K562 (cell line): ENCODE measurements around the gene LRRC51. TPM values are rescaled to one million over a fixed set of nuclear protein-coding genes. Genes with fewer than 3 reads are reported as not detected.

ENCODE experiments used
- ARID2 ChIP-seq: fragments of 450-650 bp; IDR thresholded peaks from 2 replicates; pipeline ENCODE4 v1.6.1; 2017; ENCODE audit warnings: antibody characterized with exemption, mild to moderate bottlenecking
- ARNT ChIP-seq, 2 experiments: fragments of 450-650 bp; IDR thresholded peaks; 2 replicates each; pipeline ENCODE4 v1.6.1; 2016; ENCODE audit warnings: mild to moderate bottlenecking in 1 of 2
- BCL6 ChIP-seq: fragments of 250-450 bp; sonication (Bioruptor Pico); IDR thresholded peaks from 2 replicates; pipeline ENCODE4 v1.4.0; 2020
- BRD9 ChIP-seq: fragments of 450-650 bp; IDR thresholded peaks from 2 replicates; pipeline ENCODE4 v1.6.1; 2018; ENCODE audit warnings: low read depth; ENCODE audit not compliant: partially characterized antibody
- CBFB ChIP-seq: sonication (generic); formaldehyde crosslinking; IDR thresholded peaks from 2 replicates; pipeline ENCODE4 v1.4.0; 2020; ENCODE audit warnings: mild to moderate bottlenecking, missing genetic modification reagents
- CBX1 ChIP-seq: sonication (generic); IDR thresholded peaks from 2 replicates; pipeline ENCODE4 v1.6.1; 2016; ENCODE audit warnings: antibody characterized with exemption, low read depth, mild to moderate bottlenecking
- HDAC2 ChIP-seq: fragments of 450-650 bp; IDR thresholded peaks from 2 replicates; pipeline ENCODE4 v1.6.1; 2016; ENCODE audit warnings: mild to moderate bottlenecking
- MIER1 ChIP-seq: fragments of 450-650 bp; IDR thresholded peaks from 2 replicates; pipeline ENCODE4 v1.6.1; 2016; ENCODE audit warnings: antibody characterized with exemption, mild to moderate bottlenecking, low read depth
- REST ChIP-seq, 2 experiments: fragments of 450-650 bp; formaldehyde crosslinking in 1 of 2; IDR thresholded peaks; 2 replicates each; pipeline versions ENCODE4 v1.4.0 to v1.6.1; 2014 to 2020; ENCODE audit warnings: mild to moderate bottlenecking in 2 of 2, borderline replicate concordance in 1 of 2, low read depth in 1 of 2
- TCF3 ChIP-seq: sonication (generic); formaldehyde crosslinking; IDR thresholded peaks from 2 replicates; pipeline ENCODE4 v1.4.0; 2020; ENCODE audit warnings: mild to moderate bottlenecking, missing genetic modification reagents
- XRCC4 ChIP-seq: IDR thresholded peaks from one replicate; pipeline ENCODE4 v1.6.1; 2011; ENCODE audit not compliant: insufficient read depth, insufficient read length; ENCODE audit errors: extremely low read depth
- ZMIZ1 ChIP-seq, 2 experiments: fragments of 150-350 bp in 1 of 2; IDR thresholded peaks; 2 replicates each; pipeline ENCODE4 v1.6.1; 2012 to 2016; ENCODE audit warnings: low read depth in 2 of 2, low read length in 2 of 2, mild to moderate bottlenecking in 1 of 2, moderate library complexity in 1 of 2
- ZNF395 ChIP-seq: fragments of 200-800 bp; sonication (Bioruptor generic); IDR thresholded peaks from 2 replicates; pipeline ENCODE4 v1.6.1; 2017; ENCODE audit warnings: missing genetic modification characterization, missing compliant biosample characterization
- polyA plus RNA-seq, 8 experiments: library from polyadenylated mRNA; depleted of rRNA in 4 of 8; stranded (reverse) in 5 of 8; unstranded in 3 of 8; fragments of >200 nt; fragmentation: Nextera tagmentation in 2 of 8; fragmentation: Illumina TruSeq in 1 of 8; extraction: Ambion mirVana in 2 of 8; extraction: Trizol in 1 of 8; gene quantifications; 2 replicates each; pipeline versions ENCODE4 v1.2.1 to v1.2.3, GENCODE V29; 2011 to 2014; ENCODE audit warnings: inconsistent platforms in 1 of 8, missing spikeins in 1 of 8
- total RNA-seq, 7 experiments: library from RNA; depleted of rRNA in 6 of 7; stranded (reverse); fragments of >200 nt in 6 of 7; fragmentation: Illumina TruSeq in 2 of 7; extraction: Trizol in 2 of 7; gene quantifications; 2 replicates each; pipeline versions ENCODE4 v1.2.1 to v1.2.3, GENCODE V29; 2011 to 2021; ENCODE audit warnings: low replicate concordance in 1 of 7

Gene LRRC51
- total and polyA plus RNA-seq, 9 of the 15 experiments (the other 6 are each of a cell fraction or from before 2014, with no cell fraction given) = 4.7 to 10.6 (median 5.6) TPM

GRCh38 chr11:72091292-72091691 is 10.6 kb downstream of the LRRC51 start (continued):
- TF ChIP-seq ZMIZ1 (IDR thresholded peaks at IDR 0.05; ENCODE audit: low read depth in 2 of 2, low read length in 2 of 2) (no peak), BRD9 (no peak), TCF3 (CRISPR knock-in tag) (peak; percentile 22; the same call in 1 of the 2 replicates), MIER1 (no peak), CBX1 (no peak), ZNF395 (CRISPR knock-in tag) (no peak), BCL6 (no peak), REST (IDR thresholded peaks at IDR 0.05; ENCODE audit: borderline replicate concordance) (peak; percentile 90), REST (CRISPR knock-in tag; IDR thresholded peaks at IDR 0.05; ENCODE audit: low read depth) (no peak), XRCC4 (no peak), ARNT (IDR thresholded peaks at IDR 0.05) (no peak; a peak in 1 of 4 replicates), ARID2 (0 out of 2 replicates have a peak, but pooled peaks have one; percentile 46), CBFB (CRISPR knock-in tag) (peak; percentile 45; the same call in 1 of the 2 replicates), HDAC2 (no peak)
